CD4-positive, alpha-beta T cell treated with Interleukin-15 for 4 hours (primary cell): Measurements from ENCODE around the gene PIK3CG.
"Not testable (repeated sequence)": the region's sequence is repeated elsewhere in the genome, so short reads cannot be mapped to it uniquely, and the experiment has no call there.

Source experiments
- DNase-seq: peaks from one replicate; pipeline ENCODE4 v3.0.0-alpha.2; 2020; ENCODE audit warnings: low spot score

Gene PIK3CG

DNA sequence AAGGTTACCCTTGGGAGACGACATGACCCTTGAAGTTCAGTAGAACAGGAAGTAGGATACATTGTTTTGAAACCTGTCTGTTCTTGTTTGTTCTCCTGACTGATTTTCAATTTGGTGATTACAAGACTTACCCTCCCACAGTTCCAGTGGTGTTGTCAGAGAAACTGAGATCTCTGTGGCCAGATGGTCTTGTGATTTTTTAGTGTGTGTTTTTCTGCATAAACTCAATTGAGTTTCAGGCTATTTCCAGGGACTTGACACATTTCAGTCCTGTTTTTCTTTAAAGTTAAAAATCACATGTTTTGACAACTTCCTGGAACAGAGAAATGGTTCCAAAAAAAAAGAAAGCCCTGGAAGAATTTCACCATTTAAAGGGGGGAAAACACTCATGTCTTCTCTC lies 22.3 kb downstream of the PIK3CG start:
- DNase-seq, result no peak

- DNase-seq, result no peak
Measured at GRCh38 chr7:106888204-106888603, 23.1 kb downstream of the PIK3CG start.

GRCh38 chr7:106890952-106891351 lies 25.9 kb downstream of the PIK3CG start:
- DNase-seq, result no peak

GRCh38 chr7:106891548-106892410 lies 26.7 kb downstream of the PIK3CG start:
- no peak for DNase-seq

DNA sequence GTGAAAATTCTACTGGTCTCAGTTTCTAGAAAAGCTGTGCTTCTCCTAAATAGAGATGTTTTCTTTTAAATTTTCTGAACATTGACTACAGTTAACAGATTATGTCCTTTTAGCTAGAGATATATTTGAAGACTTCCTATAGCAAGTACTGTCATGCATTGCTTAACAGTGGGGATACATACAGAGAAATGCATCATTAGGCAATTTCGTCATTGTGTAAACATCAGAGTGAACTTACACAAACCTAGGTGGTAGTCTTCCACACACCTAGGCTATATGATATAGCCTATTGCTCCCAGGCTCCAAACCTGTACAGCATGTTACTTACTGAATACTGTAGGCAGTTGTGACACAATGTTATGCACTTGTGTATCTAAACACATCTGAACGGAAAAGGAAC lies 28.5 kb downstream of the PIK3CG start:
- DNase-seq, result no peak

- no peak for DNase-seq
Measured at GRCh38 chr7:106895246-106895864, 30.3 kb downstream of the PIK3CG start.

DNA sequence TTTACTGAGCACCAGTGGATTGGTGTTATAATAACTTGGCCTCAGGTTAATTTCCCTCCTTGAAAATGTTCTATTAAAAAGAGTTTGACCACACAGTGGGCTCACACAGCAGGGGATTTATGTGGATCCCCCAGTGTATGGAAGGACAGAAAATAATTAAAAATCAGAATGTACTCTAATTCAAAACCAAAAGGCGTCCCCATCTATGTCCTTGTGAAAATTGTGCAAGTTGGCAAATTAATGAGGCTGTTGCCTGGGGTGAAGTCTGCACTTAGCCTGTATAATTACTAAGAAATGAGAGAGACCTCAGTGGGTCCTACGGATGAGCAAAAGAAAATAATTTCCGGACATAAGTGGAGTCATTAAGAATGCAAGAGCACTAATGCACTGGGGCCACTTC lies 31.1 kb downstream of the PIK3CG start:
- no peak for DNase-seq

DNA sequence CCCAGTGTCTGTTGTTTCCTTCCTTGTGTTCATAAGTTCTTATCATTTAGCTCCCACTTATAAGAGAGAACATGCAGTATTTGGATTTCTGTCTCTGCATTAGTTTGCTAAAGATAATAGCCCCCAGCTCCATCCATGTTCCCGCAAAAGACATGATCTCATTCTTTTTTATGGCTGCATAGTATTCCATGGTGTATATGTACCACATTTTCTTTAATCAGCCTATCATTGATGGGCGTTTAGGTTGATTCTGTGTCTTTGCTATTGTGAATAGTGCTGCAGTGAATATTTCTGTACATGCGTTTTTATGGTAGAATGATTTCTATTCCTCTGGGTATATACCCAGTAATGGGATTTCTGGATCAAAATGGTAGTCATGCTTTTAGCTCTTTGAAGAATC lies 32.5 kb downstream of the PIK3CG start:
- not testable (repeated sequence) for DNase-seq

- not testable (repeated sequence) for DNase-seq
Measured at GRCh38 chr7:106898967-106899366, 33.9 kb downstream of the PIK3CG start.

DNA sequence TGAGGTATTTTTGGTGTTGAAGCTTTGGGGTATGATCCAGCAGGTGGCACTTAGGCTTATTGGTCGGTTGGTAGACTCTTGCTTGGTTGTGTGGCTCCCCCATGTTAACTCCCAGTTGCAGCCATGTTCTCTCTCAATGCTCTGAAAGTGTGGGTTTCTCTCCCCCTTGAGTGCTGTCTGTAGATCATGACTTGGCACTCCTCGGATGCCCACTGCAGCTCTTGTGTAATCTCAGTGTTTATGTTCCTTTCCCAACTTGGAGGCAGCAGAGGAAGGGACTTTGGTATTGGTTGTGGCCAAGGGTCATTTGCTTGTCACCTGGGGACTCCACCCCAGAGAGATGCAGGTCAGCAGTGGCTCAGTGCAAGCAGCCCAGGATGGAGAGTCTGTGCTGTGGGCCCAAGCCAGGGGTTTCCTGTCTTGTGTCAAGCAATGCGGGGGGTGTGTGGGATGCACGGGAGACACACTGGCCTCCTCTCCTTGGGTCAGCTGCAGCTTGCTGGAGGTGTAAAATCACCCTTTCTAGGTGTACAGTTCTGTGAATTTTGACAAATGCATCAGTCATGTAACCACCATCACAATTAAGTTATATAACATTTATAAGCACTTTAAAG lies 36.9 kb downstream of the PIK3CG start:
- DNase-seq, result no peak

DNA sequence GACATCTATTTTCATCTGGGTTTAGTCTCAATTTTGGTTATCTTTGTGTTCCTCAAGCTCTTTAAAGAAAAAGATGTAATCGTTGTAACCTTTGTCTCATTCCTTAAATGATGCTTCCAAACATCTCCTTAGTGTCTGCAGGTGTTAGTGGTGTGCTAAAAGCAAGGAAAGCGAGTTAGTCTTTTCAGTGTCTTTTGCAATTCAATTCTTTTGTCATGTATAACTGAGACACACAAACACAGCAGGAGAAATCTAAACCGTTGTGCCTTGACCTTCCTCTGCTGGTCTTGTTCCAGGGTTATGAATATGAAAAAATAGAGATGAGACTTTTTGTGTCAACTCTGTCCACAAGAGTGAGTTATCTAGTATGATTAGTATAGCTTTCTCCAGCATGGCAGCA lies 40.7 kb downstream of the PIK3CG start:
- no peak for DNase-seq

GRCh38 chr7:106911959-106912358 lies 46.9 kb downstream of the PIK3CG start:
- DNase-seq, result no peak

DNA sequence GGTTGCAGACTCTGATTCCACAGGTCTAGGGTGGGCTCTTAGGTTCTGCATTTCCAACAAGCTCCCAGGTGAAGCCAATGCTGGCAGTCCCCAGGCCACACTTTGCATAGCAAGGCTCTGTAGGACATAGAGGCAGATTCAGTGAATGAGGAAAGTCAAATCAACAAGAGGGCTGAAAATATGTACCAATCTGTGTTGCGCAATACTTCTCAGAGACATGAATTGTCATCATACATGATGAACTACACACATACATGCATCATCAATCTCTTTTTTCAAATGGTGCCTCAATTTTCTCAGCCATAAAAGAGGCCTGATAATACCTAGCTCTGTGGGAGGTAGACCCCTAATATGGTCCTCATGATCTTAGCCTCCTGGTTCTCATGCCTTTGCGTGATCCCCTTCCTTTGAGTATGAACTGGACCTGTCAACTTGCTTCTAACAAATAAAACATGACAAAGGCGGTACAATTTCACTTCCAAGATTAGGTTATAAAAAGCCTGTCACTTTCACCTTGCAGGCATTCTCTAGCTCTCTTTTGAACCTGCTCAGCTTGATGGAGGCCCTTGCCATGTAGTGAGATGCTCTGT lies 49.0 kb downstream of the PIK3CG start:
- DNase-seq, result no peak

DNA sequence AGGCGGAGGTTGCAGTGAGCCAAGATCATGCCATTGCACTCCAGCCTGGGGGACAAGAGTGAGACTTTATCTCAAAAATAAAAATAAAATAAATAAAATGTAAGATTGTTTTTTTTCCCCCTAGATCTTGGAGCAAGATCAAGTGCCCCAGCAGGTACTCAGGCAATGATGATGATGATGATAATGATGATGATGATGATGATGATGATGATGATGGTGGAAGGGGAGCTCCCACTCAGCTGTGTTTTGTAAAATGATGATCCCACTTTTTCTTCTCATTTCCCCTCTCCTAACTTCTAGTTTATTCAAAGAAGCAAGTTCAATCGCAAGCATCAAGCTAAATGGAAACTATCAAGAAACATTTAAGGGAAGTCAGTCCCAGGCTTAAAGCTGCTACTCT lies 50.3 kb downstream of the PIK3CG start:
- no peak for DNase-seq

DNA sequence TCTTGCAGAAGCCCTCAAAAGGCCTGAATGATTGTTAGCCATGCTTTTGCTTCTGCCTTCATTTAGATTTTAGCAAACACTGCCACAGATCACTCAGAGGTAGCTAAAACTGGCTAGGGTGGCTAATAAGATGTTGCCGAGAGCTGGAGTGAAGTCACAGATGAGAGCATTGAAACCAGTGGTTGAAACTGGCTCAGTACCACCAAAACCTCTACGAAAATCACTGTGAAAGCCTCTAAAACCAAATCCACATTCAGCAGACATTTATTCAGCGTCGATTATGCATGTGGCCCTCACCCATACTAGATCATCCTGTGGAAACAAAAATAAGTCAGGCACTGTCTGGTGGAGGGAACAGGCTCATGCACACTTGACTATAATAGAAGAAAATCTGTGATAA lies 50.8 kb downstream of the PIK3CG start:
- no peak for DNase-seq

DNA sequence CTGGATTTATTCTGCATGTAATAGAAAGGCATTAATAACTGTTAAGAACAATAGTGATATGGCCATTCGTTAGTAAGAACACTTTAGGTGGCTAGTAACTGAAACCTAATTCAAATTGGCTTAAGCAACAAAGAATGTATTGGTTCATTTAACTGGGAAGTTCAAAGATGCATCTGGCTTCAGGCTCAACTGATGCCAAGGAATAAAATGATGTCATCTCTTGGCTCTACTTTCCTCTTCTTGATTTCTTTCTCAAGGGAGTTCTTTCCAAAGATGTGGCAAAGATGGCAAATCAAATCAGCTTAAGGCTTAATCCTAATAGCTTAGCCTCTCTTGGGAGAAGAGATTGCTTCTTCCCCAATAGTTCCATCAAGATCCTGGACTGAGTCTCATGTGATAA lies 51.6 kb downstream of the PIK3CG start:
- DNase-seq, result no peak

DNA sequence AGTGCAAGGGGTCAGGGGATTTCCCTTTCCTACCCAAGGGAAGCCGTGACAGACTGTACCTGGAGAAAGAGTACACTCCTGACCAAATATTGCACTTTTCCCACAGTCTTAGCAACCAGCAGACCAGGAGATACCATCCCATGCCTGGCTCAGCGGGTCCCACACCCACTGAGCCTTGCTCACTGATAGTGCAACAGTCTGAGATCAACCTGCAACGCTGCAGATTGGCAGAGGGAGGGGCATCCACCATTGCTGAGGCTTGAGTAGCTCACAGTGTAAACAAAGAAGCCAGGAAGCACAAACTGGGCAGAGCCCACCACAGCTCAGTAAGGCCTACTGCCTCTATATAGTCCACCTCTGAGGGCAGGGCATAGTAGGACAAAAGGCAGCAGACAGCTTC lies 53.9 kb downstream of the PIK3CG start:
- no peak for DNase-seq

- not testable (repeated sequence) for DNase-seq
Measured at GRCh38 chr7:106924468-106924867, 59.4 kb downstream of the PIK3CG start.

GRCh38 chr7:106926892-106927291 lies 61.8 kb downstream of the PIK3CG start:
- no peak for DNase-seq

DNA sequence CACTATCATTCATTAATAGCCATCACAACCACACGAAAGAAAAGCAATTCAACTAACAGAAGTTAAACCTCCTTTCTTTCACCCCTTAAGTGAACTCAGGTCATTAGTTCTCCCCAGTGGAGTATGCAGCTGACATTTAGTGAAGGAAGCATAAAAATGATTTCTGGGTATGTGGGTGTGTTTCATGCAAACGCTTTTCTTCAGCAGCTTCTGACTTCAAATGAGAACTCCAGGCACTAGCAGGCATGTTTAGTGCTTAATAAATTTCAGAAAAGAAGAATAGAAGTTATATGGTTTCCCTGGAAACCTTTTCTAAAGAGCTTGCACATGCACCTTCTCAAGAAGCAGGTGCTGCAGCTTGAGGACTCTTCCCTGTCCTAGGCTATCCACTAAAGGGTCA lies 62.5 kb downstream of the PIK3CG start:
- no peak for DNase-seq

DNA sequence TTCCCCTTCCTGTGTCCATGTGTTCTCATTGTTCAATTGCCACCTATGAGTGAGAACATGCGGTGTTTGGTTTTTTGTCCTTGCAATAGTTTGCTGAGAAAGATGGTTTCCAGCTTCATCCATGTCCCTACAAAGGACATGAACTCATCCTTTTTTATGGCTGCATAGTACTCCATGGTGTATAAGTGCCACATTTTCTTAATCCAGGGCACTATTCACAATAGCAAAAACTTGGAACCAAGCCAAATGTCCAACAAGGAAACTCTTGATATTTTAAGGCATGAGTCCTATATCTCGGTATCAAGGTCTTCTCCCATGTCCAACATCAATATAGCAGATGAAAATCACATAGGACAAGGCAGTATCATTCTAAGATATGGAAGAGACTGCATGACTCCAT lies 64.5 kb downstream of the PIK3CG start:
- not testable (repeated sequence) for DNase-seq

DNA sequence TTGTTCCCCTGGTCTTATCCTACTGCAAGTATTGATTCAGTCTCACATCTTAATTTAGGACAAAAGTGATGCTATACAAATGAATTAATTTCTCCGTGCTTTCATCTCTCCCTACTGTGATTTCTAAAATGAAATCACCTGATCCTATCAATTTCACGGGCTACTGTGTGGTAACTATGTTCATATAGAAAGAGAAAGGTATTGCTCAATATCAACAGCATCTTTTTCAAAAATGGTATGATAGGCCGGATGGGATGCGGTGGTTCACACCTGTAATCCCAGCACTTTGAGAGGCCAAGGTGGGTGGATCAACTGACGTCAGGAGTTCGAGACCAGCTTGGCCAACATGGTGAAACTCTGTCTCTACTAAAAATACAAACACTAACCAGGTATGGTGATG lies 71.2 kb downstream of the PIK3CG start:
- DNase-seq, result no peak

GRCh38 chr7:106938122-106938521 lies 73.0 kb downstream of the PIK3CG start:
- not testable (repeated sequence) for DNase-seq
